C4-2B (cell line): ENCODE measurements around the gene B4GALT1.

Experiments used
- ZFX ChIP-seq: fragments of 450-650 bp; IDR thresholded peaks from 2 replicates; pipeline ENCODE4 v1.6.1; 2017
- TF ChIP-seq, protein P1 (sequence below): fragments of 450-650 bp; conservative IDR thresholded peaks from 2 replicates; pipeline ENCODE4 v1.5.1; 2017; ENCODE audit warnings: mild to moderate bottlenecking

DNA sequence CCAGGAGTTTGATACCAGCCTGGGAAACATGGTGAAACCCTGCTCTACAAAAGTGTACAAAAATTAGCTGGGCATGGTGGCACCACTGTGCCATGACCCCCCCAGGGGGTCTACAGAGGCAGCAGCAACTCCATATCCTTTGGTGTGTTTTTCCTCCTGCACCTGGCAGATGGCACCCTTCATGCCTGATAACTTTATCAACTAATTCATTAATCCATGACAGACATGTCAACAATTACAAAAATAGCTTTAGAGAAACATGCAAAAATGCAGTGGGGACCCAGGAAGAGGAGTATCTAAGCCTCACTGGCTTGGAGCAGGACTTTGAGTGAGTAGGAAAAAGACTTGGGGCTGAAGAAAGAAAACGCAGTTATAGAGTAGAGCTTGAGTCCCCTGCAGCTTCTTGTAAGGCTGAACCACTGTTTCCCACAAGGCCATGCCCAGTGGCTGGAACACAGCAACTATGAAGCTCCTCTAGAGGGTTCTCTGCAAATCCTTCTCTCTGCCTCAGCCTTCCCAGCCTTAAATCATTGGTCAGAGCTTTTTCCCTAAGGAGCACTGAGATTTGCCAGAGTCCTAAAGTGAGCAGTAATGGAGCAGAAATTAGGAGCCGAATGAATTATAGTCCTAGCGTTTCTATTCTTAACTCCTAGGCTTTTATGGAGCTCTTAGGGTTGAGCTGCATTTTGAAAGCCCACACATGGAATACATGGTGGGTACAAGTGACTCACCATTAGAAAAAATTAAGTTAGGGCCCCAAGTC is 25.5 kb upstream of the B4GALT1 start:
- TF ChIP-seq, protein P1, sequence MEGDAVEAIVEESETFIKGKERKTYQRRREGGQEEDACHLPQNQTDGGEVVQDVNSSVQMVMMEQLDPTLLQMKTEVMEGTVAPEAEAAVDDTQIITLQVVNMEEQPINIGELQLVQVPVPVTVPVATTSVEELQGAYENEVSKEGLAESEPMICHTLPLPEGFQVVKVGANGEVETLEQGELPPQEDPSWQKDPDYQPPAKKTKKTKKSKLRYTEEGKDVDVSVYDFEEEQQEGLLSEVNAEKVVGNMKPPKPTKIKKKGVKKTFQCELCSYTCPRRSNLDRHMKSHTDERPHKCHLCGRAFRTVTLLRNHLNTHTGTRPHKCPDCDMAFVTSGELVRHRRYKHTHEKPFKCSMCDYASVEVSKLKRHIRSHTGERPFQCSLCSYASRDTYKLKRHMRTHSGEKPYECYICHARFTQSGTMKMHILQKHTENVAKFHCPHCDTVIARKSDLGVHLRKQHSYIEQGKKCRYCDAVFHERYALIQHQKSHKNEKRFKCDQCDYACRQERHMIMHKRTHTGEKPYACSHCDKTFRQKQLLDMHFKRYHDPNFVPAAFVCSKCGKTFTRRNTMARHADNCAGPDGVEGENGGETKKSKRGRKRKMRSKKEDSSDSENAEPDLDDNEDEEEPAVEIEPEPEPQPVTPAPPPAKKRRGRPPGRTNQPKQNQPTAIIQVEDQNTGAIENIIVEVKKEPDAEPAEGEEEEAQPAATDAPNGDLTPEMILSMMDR: no peak
- no peak for TF ChIP-seq ZFX
